HepG2 (cell line): ENCODE measurements around the gene AMZ2. TPM values are rescaled to one million over a fixed set of nuclear protein-coding genes. Genes with fewer than 3 reads are reported as not detected.

Experiments
- ATAC-seq: fragments of 200-7000 bp; cut with Tn5 transposase; 3 replicates; pipeline ENCODE4 v1.9.1; 2020; ENCODE audit warnings: mild to moderate bottlenecking, moderate library complexity
- BruUV-seq: library from RNA; stranded (reverse); fragments of 400-500 nt; replicated peaks from 2 replicates; lab custom pipeline; 2021; lab: Mats Ljungman, UMichigan
- CTCF ChIA-PET: fragments of 300-600 bp; formaldehyde crosslinking; extraction: SDS; loops from one replicate; lab custom pipeline; 2021; ENCODE audit warnings: low total read pairs, inconsistent platforms, low intra/inter-chr PET ratio; lab: Yijun Ruan, JAX
- POLR2A ChIA-PET: fragments of 350-600 bp; sonication (Branson Sonifier 250); formaldehyde crosslinking; loops from one replicate; lab custom pipeline; 2020; ENCODE audit warnings: antibody characterized with exemption, inconsistent platforms; lab: Yijun Ruan, JAX
- DNase-seq: peaks from one replicate; pipeline ENCODE4 v3.0.0-alpha.2; 2015; ENCODE audit warnings: low spot score
- FAIRE-seq: peaks from 3 replicates; lab custom pipeline; 2011; peaks lifted over from hg19 to GRCh38; lab: Jason Lieb, UNC
- H2AFZ ChIP-seq: one replicate; pipeline ENCODE4 v1.6.1; 2011; ENCODE audit warnings: low read length, inconsistent platforms
- H3K27ac ChIP-seq: fragments of 300-600 bp; 3 replicates; pipeline ENCODE4 v1.8.0; 2011; ENCODE audit warnings: mixed run types, mild to moderate bottlenecking, mixed read lengths, low read length, inconsistent platforms; ENCODE audit not compliant: insufficient read depth; ENCODE audit errors: extremely low read length
- H3K27me3 ChIP-seq, 2 experiments: fragments of 200-600 bp in 1 of 2; 2 replicates in 1 of 2; 3 replicates in 1 of 2; pipeline versions ENCODE4 v1.6.0 to v1.8.0; 2011; ENCODE audit warnings: low read length in 2 of 2, mild to moderate bottlenecking in 2 of 2, moderate library complexity in 2 of 2, inconsistent platforms in 1 of 2; ENCODE audit not compliant: insufficient read depth in 2 of 2, control insufficient read depth in 1 of 2
- H3K36me3 ChIP-seq, 2 experiments: fragments of 200-600 bp in 1 of 2; replicated peaks in 1 of 2; 2 replicates in 1 of 2; 3 replicates in 1 of 2; pipeline versions ENCODE4 v1.5.1 to v1.8.0; 2011; ENCODE audit warnings: low read length in 2 of 2, inconsistent platforms in 1 of 2; ENCODE audit not compliant: insufficient read depth in 2 of 2, control insufficient read depth in 1 of 2
- H3K4me1 ChIP-seq: 2 replicates; pipeline ENCODE4 v1.5.1; 2012; ENCODE audit warnings: low read length, inconsistent platforms; ENCODE audit not compliant: insufficient read depth
- H3K4me2 ChIP-seq: 2 replicates; pipeline ENCODE4 v1.6.0; 2011; ENCODE audit warnings: low read depth, low read length, inconsistent platforms
- H3K4me3 ChIP-seq, 3 experiments: fragments of 200-600 bp in 1 of 3; sonication (generic), shearing (Covaris generic) in 1 of 3; replicated peaks in 1 of 3; 2 replicates each; pipeline ENCODE4 v1.5.1; 2011 to 2016; ENCODE audit warnings: low read length in 3 of 3, inconsistent platforms in 2 of 3, low read depth in 2 of 3, mild to moderate bottlenecking in 2 of 3, control low read depth in 1 of 3, mixed read lengths in 1 of 3; ENCODE audit not compliant: insufficient read depth in 1 of 3
- H3K79me2 ChIP-seq: one replicate; pipeline ENCODE4 v1.6.1; 2011; ENCODE audit warnings: low read length, inconsistent platforms; ENCODE audit not compliant: insufficient read depth
- H3K9ac ChIP-seq: 2 replicates; pipeline ENCODE4 v1.6.0; 2011; ENCODE audit warnings: mild to moderate bottlenecking, low read depth, low read length, inconsistent platforms; ENCODE audit not compliant: insufficient read depth
- H3K9me3 ChIP-seq: 2 replicates; pipeline ENCODE4 v1.5.1; 2012; ENCODE audit warnings: mild to moderate bottlenecking, low read length
- H4K20me1 ChIP-seq: 2 replicates; pipeline ENCODE4 v1.6.0; 2011; ENCODE audit warnings: inconsistent platforms, mild to moderate bottlenecking, low read length, moderate library complexity; ENCODE audit not compliant: insufficient read depth
- EED ChIP-seq: sonication (generic); formaldehyde crosslinking; IDR thresholded peaks from 2 replicates; pipeline ENCODE4 v1.5.0; 2020; ENCODE audit warnings: mild to moderate bottlenecking, missing genetic modification reagents
- NFATC3 ChIP-seq: sonication (generic); formaldehyde crosslinking; IDR thresholded peaks from 2 replicates; pipeline ENCODE4 v1.5.1; 2020; ENCODE audit warnings: mild to moderate bottlenecking, missing genetic modification reagents
- ZNF232 ChIP-seq: sonication (generic); formaldehyde crosslinking; IDR thresholded peaks from 2 replicates; pipeline ENCODE4 v1.4.0; 2020; ENCODE audit warnings: missing genetic modification reagents, borderline replicate concordance
- ZNF33A ChIP-seq: sonication (generic); formaldehyde crosslinking; IDR thresholded peaks from 2 replicates; pipeline ENCODE4 v1.5.1; 2020; ENCODE audit warnings: missing genetic modification reagents, mild to moderate bottlenecking, moderate library complexity, borderline replicate concordance
- ZNF367 ChIP-seq: sonication (generic); formaldehyde crosslinking; IDR thresholded peaks from 2 replicates; pipeline ENCODE4 v1.4.0; 2020; ENCODE audit warnings: missing genetic modification reagents, borderline replicate concordance
- ZNF547 ChIP-seq: sonication (generic); formaldehyde crosslinking; IDR thresholded peaks from 2 replicates; pipeline ENCODE4 v1.5.1; 2020; ENCODE audit warnings: mild to moderate bottlenecking, missing genetic modification reagents
- ZNF629 ChIP-seq: sonication (generic); formaldehyde crosslinking; conservative IDR thresholded peaks from 2 replicates; pipeline ENCODE4 v1.5.0; 2020; ENCODE audit warnings: missing genetic modification reagents
- WGBS: methylation state at CpG from one replicate; pipeline ENCODE4 v1.1.6; 2017; ENCODE audit warnings: low lambda C conversion rate; 5-methylcytosine and 5-hydroxymethylcytosine counted together
- in situ Hi-C: cut with HindIII; loops from 2 replicates; pipeline ENCODE4 v1.10.0; 2017; ENCODE audit warnings: low pct_unique_long_range_greater_than_20kb; ENCODE audit not compliant: extremely low pct_ligation_motif_present
- intact Hi-C: fragments of 100-400 bp; cut with micrococcal nuclease; formaldehyde crosslinking; loops from one replicate; pipeline ENCODE4 v1.10.0; 2022; ENCODE audit not compliant: unreplicated experiment
- polyA plus RNA-seq, 8 experiments: library from polyadenylated mRNA; depleted of rRNA in 3 of 8; stranded (reverse) in 7 of 8; unstranded in 1 of 8; fragments of >200 nt; fragmentation: Illumina TruSeq in 4 of 8; extraction: Trizol in 4 of 8; gene quantifications; 2 replicates each; pipeline versions ENCODE4 v1.2.1 to v1.2.3, GENCODE V29; 2011 to 2016; ENCODE audit warnings: low read depth in 4 of 8, missing spikeins in 1 of 8, mixed read lengths in 1 of 8; ENCODE audit not compliant: insufficient read depth in 1 of 8
- total RNA-seq, 5 experiments: library from RNA; depleted of rRNA; stranded (reverse); fragments of >200 nt; fragmentation: Illumina TruSeq; extraction: Trizol; gene quantifications; 2 replicates each; pipeline ENCODE4 v1.2.3, GENCODE V29; 2016; ENCODE audit warnings: low read depth in 1 of 5
- TF ChIP-seq, protein P1 (sequence below): sonication (generic); formaldehyde crosslinking; IDR thresholded peaks from 2 replicates; pipeline ENCODE4 v1.4.0; 2020; ENCODE audit warnings: missing genetic modification reagents, borderline replicate concordance
- TF ChIP-seq, protein P2 (sequence below): sonication (generic); formaldehyde crosslinking; IDR thresholded peaks from 2 replicates; pipeline ENCODE4 v1.5.0; 2020; ENCODE audit warnings: mild to moderate bottlenecking, missing genetic modification reagents, borderline replicate concordance
- TF ChIP-seq, protein P3 (sequence below): sonication (generic); formaldehyde crosslinking; IDR thresholded peaks from 2 replicates; pipeline ENCODE4 v1.4.0; 2020; ENCODE audit warnings: missing genetic modification reagents

Gene AMZ2
- total and polyA plus RNA-seq, 2 of the 13 experiments (the other 11 are each of a cell fraction or from before 2014, with no cell fraction given), result 86.9 to 90.2 TPM

DNA sequence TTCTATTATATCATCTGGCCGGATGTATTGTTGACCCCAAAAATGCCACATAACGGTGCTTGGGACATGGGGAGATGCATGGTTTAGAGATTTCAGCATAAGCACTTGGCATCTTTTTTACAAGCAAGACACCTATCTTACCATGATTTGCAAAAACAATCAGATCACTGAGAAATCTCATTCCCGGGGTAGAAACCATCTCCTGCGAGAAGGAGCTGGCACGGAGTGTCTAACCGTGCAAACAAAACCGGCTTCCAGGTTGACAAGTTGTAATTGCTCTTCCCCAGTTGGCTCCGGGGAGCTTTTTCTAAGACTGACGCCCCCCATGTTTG, 42.1 kb downstream of the AMZ2 start:
- ChIA-PET POLR2A (no interaction called here), CTCF (no interaction called here)
- Histone ChIP-seq H2AFZ (no peak overlapping the region), H3K27ac (no peak overlapping the region), H4K20me1 (no peaks in the 10 kb centered on the region), H3K27me3 (peaks cover 0 to 3% of the 10 kb centered on the region in 2 experiments; a peak in 1 of 5 replicates), H3K36me3 (no peaks in the 10 kb centered on the region), H3K4me3 (peak overlapping the region; percentile 74 to 80 (median 79)), H3K4me2 (peak overlapping the region; percentile 89), H3K9ac (peak overlapping the region; percentile 69; the same call in 1 of the 2 replicates), H3K9me3 (no peaks in the 10 kb centered on the region), H3K4me1 (peaks cover 46% of the 10 kb centered on the region), H3K79me2 (peaks cover 3% of the 10 kb centered on the region)
- WGBS, result 42% methylated on average over 9 of the region's 9 CpGs
- intact Hi-C loops (no loop called here), in situ Hi-C loops (loop anchor here (5.0 to 25.0 kb wide), 2 partner anchors 87 to 472 kb away; no protein-coding TSS in a partner anchor)
- DNase-seq (no peak), ATAC-seq (no peak), FAIRE-seq (no peak)
- BruUV-seq, result TSS peak; percentile 59
- TF ChIP-seq EED (no peak), NFATC3 (no peak), ZNF367 (CRISPR knock-in tag) (no peak), ZNF629 (CRISPR knock-in tag) (0 out of 2 replicates have a peak, but pooled peaks have one; percentile 3), ZNF547 (CRISPR knock-in tag) (no peak), ZNF33A (no peak), ZNF232 (CRISPR knock-in tag) (no peak)
- TF ChIP-seq, protein P1, sequence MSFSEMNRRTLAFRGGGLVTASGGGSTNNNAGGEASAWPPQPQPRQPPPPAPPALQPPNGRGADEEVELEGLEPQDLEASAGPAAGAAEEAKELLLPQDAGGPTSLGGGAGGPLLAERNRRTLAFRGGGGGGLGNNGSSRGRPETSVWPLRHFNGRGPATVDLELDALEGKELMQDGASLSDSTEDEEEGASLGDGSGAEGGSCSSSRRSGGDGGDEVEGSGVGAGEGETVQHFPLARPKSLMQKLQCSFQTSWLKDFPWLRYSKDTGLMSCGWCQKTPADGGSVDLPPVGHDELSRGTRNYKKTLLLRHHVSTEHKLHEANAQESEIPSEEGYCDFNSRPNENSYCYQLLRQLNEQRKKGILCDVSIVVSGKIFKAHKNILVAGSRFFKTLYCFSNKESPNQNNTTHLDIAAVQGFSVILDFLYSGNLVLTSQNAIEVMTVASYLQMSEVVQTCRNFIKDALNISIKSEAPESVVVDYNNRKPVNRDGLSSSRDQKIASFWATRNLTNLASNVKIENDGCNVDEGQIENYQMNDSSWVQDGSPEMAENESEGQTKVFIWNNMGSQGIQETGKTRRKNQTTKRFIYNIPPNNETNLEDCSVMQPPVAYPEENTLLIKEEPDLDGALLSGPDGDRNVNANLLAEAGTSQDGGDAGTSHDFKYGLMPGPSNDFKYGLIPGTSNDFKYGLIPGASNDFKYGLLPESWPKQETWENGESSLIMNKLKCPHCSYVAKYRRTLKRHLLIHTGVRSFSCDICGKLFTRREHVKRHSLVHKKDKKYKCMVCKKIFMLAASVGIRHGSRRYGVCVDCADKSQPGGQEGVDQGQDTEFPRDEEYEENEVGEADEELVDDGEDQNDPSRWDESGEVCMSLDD (CRISPR knock-in tag), result no peak
- TF ChIP-seq, protein P2, sequence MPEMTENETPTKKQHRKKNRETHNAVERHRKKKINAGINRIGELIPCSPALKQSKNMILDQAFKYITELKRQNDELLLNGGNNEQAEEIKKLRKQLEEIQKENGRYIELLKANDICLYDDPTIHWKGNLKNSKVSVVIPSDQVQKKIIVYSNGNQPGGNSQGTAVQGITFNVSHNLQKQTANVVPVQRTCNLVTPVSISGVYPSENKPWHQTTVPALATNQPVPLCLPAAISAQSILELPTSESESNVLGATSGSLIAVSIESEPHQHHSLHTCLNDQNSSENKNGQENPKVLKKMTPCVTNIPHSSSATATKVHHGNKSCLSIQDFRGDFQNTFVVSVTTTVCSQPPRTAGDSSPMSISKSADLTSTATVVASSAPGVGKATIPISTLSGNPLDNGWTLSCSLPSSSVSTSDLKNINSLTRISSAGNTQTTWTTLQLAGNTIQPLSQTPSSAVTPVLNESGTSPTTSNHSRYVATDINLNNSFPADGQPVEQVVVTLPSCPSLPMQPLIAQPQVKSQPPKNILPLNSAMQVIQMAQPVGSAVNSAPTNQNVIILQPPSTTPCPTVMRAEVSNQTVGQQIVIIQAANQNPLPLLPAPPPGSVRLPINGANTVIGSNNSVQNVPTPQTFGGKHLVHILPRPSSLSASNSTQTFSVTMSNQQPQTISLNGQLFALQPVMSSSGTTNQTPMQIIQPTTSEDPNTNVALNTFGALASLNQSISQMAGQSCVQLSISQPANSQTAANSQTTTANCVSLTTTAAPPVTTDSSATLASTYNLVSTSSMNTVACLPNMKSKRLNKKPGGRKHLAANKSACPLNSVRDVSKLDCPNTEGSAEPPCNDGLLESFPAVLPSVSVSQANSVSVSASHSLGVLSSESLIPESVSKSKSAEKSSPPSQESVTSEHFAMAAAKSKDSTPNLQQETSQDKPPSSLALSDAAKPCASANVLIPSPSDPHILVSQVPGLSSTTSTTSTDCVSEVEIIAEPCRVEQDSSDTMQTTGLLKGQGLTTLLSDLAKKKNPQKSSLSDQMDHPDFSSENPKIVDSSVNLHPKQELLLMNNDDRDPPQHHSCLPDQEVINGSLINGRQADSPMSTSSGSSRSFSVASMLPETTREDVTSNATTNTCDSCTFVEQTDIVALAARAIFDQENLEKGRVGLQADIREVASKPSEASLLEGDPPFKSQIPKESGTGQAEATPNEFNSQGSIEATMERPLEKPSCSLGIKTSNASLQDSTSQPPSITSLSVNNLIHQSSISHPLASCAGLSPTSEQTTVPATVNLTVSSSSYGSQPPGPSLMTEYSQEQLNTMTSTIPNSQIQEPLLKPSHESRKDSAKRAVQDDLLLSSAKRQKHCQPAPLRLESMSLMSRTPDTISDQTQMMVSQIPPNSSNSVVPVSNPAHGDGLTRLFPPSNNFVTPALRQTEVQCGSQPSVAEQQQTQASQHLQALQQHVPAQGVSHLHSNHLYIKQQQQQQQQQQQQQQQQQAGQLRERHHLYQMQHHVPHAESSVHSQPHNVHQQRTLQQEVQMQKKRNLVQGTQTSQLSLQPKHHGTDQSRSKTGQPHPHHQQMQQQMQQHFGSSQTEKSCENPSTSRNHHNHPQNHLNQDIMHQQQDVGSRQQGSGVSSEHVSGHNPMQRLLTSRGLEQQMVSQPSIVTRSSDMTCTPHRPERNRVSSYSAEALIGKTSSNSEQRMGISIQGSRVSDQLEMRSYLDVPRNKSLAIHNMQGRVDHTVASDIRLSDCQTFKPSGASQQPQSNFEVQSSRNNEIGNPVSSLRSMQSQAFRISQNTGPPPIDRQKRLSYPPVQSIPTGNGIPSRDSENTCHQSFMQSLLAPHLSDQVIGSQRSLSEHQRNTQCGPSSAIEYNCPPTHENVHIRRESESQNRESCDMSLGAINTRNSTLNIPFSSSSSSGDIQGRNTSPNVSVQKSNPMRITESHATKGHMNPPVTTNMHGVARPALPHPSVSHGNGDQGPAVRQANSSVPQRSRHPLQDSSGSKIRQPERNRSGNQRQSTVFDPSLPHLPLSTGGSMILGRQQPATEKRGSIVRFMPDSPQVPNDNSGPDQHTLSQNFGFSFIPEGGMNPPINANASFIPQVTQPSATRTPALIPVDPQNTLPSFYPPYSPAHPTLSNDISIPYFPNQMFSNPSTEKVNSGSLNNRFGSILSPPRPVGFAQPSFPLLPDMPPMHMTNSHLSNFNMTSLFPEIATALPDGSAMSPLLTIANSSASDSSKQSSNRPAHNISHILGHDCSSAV (CRISPR knock-in tag), result no peak
- TF ChIP-seq, protein P3, sequence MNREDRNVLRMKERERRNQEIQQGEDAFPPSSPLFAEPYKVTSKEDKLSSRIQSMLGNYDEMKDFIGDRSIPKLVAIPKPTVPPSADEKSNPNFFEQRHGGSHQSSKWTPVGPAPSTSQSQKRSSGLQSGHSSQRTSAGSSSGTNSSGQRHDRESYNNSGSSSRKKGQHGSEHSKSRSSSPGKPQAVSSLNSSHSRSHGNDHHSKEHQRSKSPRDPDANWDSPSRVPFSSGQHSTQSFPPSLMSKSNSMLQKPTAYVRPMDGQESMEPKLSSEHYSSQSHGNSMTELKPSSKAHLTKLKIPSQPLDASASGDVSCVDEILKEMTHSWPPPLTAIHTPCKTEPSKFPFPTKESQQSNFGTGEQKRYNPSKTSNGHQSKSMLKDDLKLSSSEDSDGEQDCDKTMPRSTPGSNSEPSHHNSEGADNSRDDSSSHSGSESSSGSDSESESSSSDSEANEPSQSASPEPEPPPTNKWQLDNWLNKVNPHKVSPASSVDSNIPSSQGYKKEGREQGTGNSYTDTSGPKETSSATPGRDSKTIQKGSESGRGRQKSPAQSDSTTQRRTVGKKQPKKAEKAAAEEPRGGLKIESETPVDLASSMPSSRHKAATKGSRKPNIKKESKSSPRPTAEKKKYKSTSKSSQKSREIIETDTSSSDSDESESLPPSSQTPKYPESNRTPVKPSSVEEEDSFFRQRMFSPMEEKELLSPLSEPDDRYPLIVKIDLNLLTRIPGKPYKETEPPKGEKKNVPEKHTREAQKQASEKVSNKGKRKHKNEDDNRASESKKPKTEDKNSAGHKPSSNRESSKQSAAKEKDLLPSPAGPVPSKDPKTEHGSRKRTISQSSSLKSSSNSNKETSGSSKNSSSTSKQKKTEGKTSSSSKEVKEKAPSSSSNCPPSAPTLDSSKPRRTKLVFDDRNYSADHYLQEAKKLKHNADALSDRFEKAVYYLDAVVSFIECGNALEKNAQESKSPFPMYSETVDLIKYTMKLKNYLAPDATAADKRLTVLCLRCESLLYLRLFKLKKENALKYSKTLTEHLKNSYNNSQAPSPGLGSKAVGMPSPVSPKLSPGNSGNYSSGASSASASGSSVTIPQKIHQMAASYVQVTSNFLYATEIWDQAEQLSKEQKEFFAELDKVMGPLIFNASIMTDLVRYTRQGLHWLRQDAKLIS (CRISPR knock-in tag), result no peak
